ENCODE data around the gene SLMAP. TPM values are rescaled to one million over a fixed set of nuclear protein-coding genes. Genes with fewer than 3 reads are reported as not detected.
A peak's percentile ranks its signal among the peaks of the same experiment; 100 is the strongest.

The SLMAP gene, protein sequence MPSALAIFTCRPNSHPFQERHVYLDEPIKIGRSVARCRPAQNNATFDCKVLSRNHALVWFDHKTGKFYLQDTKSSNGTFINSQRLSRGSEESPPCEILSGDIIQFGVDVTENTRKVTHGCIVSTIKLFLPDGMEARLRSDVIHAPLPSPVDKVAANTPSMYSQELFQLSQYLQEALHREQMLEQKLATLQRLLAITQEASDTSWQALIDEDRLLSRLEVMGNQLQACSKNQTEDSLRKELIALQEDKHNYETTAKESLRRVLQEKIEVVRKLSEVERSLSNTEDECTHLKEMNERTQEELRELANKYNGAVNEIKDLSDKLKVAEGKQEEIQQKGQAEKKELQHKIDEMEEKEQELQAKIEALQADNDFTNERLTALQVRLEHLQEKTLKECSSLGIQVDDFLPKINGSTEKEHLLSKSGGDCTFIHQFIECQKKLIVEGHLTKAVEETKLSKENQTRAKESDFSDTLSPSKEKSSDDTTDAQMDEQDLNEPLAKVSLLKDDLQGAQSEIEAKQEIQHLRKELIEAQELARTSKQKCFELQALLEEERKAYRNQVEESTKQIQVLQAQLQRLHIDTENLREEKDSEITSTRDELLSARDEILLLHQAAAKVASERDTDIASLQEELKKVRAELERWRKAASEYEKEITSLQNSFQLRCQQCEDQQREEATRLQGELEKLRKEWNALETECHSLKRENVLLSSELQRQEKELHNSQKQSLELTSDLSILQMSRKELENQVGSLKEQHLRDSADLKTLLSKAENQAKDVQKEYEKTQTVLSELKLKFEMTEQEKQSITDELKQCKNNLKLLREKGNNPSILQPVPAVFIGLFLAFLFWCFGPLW
- total RNA-seq (35.8 and 45.2 TPM in 2 replicates), polyA plus RNA-seq (28.4 and 35.6 TPM in 2 replicates)

DNA sequence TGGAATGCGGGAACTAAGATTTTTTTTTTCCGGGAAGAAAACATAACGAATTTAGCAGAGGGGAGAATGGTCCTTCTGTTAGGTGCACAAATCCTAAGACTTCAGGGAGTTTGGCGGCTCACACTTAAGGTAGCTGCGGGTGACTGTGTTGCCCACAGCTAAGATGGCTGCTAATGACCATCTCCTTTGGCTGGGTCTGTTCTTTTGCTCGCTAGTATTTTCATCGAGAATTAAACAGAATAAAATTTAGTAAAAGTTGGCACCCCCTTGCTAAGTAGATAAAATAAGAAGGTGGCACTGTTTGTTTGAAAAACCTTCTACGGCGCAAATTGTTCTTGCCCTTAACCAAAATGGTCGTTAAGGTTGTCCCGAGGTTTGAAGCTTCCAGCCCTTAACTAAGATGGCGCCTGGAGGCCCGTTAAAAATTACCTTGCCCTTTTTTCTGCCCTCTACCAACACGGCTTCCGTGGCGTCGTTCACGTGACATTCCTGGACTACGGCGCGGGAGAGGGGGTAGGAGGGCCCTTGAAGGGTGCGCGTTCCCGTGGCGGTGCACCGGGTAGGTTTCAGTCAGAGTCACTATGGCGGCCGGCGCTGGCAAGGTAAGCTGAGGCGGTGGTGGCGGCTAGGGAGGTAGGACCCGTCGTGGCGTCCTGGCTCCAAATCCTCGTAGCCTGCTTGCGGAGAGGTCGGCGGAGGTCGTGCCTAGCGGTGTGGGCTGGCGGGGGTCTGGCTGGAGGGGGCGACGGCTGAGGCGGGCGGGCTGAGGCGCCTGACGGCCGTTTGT is at the start of gene SLMAP:
SLMAP (plus strand) TSS at position 569 of the 787 bp plus-strand sequence. CDS start 1,343 bp downstream, outside the sequence.
- peak; percentile 97 to 98 for DNase-seq (ENCODE audit: low read depth in 1 of 2, low spot score in 1 of 2)
- H3K27ac ChIP-seq, result peak within 1 kb of the TSS; percentile 96
- peaks cover 25% of the 10 kb centered on the region for H3K4me1 ChIP-seq (ENCODE audit: low read depth)
- TF ChIP-seq, protein P1, sequence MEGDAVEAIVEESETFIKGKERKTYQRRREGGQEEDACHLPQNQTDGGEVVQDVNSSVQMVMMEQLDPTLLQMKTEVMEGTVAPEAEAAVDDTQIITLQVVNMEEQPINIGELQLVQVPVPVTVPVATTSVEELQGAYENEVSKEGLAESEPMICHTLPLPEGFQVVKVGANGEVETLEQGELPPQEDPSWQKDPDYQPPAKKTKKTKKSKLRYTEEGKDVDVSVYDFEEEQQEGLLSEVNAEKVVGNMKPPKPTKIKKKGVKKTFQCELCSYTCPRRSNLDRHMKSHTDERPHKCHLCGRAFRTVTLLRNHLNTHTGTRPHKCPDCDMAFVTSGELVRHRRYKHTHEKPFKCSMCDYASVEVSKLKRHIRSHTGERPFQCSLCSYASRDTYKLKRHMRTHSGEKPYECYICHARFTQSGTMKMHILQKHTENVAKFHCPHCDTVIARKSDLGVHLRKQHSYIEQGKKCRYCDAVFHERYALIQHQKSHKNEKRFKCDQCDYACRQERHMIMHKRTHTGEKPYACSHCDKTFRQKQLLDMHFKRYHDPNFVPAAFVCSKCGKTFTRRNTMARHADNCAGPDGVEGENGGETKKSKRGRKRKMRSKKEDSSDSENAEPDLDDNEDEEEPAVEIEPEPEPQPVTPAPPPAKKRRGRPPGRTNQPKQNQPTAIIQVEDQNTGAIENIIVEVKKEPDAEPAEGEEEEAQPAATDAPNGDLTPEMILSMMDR (IDR thresholded peaks at IDR 0.05; ENCODE audit: low read depth, low read length), result no peak
- H3K9me3 ChIP-seq (ENCODE audit: low read depth), result no peaks in the 10 kb centered on the region
- peak within 1 kb of the TSS; percentile 91 for H3K4me3 ChIP-seq
- no peaks in the 10 kb centered on the region for H3K27me3 ChIP-seq
- peaks cover 3% of the 10 kb centered on the region for H3K36me3 ChIP-seq

DNA sequence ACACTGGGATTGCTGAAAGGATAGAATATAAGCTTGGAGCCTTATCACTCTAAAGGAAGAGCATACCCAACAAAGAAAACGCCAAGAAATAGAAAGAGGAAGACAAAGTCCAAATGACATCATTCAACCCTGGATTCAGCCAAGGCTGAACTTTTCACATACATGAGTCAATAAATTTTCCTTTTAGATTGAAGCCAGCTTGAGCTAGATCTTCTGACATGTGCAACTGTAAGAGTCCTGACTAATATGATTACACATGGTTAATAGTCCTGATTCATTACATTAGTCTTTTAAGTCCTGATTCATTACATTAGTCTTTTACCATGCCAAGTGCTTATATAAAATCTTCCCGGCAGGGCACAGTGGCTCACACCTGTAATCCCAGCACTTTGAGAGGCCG is 49.6 kb upstream of the SLMAP start:
- H3K27ac ChIP-seq, result no peak overlapping the region
- H3K36me3 ChIP-seq, result no peaks in the 10 kb centered on the region
- peak in 1 of 2 donors; percentile 56 for DNase-seq (ENCODE audit: low read depth in 1 of 2, low spot score in 1 of 2)
- no peaks in the 10 kb centered on the region for H3K27me3 ChIP-seq
- TF ChIP-seq, protein P1 (IDR thresholded peaks at IDR 0.05; ENCODE audit: low read depth, low read length), result no peak
- H3K4me1 ChIP-seq (ENCODE audit: low read depth), result no peaks in the 10 kb centered on the region
- H3K9me3 ChIP-seq (ENCODE audit: low read depth), result no peaks in the 10 kb centered on the region
- no peak overlapping the region for H3K4me3 ChIP-seq

DNA sequence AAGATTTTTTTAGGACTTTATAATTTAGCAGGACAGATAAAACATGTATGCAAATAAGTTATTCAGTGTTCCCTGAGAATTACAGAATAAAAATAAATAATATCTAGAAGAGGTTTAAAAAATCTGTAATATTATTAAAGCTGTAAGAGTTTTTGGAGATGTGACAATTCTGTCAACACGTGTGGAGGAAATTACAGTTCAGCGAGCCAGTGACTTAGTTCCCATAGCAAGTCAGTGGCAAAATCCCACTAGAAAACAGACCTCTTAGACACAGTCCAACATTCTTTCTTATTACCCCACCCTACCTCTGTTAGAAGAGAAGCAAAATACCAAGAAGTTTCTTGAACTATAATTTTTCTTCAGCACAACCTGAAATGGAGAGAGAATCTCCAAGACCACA is 47.1 kb upstream of the SLMAP start:
- no peaks in the 10 kb centered on the region for H3K27me3 ChIP-seq
- peak in 1 of 2 donors; percentile 19 for DNase-seq (ENCODE audit: low read depth in 1 of 2, low spot score in 1 of 2)
- no peaks in the 10 kb centered on the region for H3K4me1 ChIP-seq (ENCODE audit: low read depth)
- H3K4me3 ChIP-seq, result no peak overlapping the region
- no peak overlapping the region for H3K27ac ChIP-seq
- TF ChIP-seq, protein P1 (IDR thresholded peaks at IDR 0.05; ENCODE audit: low read depth, low read length), result no peak
- no peaks in the 10 kb centered on the region for H3K36me3 ChIP-seq
- H3K9me3 ChIP-seq (ENCODE audit: low read depth), result no peaks in the 10 kb centered on the region

DNA sequence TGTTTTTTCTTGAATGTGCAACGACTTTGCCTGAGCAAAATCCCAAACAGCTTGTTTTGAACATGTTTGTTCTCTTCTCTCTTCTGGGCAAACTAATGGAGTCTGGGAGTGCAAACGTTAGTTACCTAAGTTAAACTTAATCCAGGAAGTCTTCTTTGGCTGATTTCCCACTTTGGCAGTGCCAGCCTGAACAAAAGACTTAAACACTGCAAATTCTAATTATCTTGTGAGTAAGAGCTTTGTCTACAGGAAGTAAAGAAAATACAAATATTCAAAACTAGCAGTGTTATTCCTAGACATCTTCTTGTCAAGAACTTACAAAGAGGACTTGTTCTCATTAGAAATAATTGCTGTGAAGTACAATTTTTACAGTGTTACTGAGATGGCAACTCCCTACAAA is 46.5 kb upstream of the SLMAP start:
- Histone ChIP-seq H3K9me3 (ENCODE audit: low read depth) (no peaks in the 10 kb centered on the region), H3K27ac (no peak overlapping the region), H3K4me1 (ENCODE audit: low read depth) (no peaks in the 10 kb centered on the region), H3K27me3 (no peaks in the 10 kb centered on the region), H3K36me3 (no peaks in the 10 kb centered on the region), H3K4me3 (no peak overlapping the region)
- TF ChIP-seq, protein P1 (IDR thresholded peaks at IDR 0.05; ENCODE audit: low read depth, low read length), result no peak
- no peak for DNase-seq (ENCODE audit: low read depth in 1 of 2, low spot score in 1 of 2)

DNA sequence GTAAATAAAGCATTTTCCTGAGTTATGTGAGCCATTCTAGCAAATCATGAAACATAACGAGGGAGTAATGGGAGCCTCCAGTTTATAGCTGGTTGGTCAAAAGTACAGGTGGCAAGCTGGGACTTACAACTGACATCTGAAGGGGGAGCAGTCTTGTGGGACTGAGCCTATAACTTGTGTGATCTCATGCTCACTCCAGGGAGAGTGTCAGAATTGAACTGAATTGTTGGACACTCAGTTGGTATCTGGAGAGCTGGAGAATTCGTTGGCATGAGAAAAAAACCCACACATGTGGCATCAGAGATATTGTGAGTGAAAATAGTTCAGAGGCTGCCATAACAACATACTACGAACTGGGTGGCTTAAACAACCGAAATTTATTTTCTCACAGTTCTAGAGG is 40.4 kb upstream of the SLMAP start:
- H3K9me3 ChIP-seq (ENCODE audit: low read depth), result no peaks in the 10 kb centered on the region
- H3K36me3 ChIP-seq, result no peaks in the 10 kb centered on the region
- H3K27ac ChIP-seq, result no peak overlapping the region
- no peaks in the 10 kb centered on the region for H3K4me1 ChIP-seq (ENCODE audit: low read depth)
- no peak for DNase-seq (ENCODE audit: low read depth in 1 of 2, low spot score in 1 of 2)
- H3K4me3 ChIP-seq, result no peak overlapping the region
- TF ChIP-seq, protein P1 (IDR thresholded peaks at IDR 0.05; ENCODE audit: low read depth, low read length), result no peak
- H3K27me3 ChIP-seq, result no peaks in the 10 kb centered on the region
